WTC11 (cell line): ENCODE results near the gene MAST4. TPM values are rescaled to one million over a fixed set of nuclear protein-coding genes. Genes with fewer than 3 reads are reported as not detected.

ENCODE experiments used
- ATAC-seq: fragments of 200-7000 bp; cut with Tn5 transposase; 2 replicates; pipeline ENCODE4 v1.10.0; 2021; ENCODE audit warnings: mild to moderate bottlenecking, moderate library complexity
- CTCF ChIA-PET: fragments of 300-600 bp; sonication (Branson Sonifier 250); formaldehyde crosslinking; loops from one replicate; lab custom pipeline; 2021; ENCODE audit warnings: antibody characterized with exemption; lab: Charles Lee
- POLR2A ChIA-PET: fragments of 350-600 bp; sonication (Branson Sonifier 250); formaldehyde crosslinking; loops from one replicate; lab custom pipeline; 2021; ENCODE audit warnings: antibody characterized with exemption; lab: Charles Lee
- DNase-seq: peaks from one replicate; pipeline ENCODE4 v3.0.0; 2021; ENCODE audit warnings: low spot score
- H3K27ac Mint-ChIP-seq: 2 replicates; pipeline ENCODE4 v1.8.0; 2021; ENCODE audit warnings: mixed read lengths
- H3K27me3 Mint-ChIP-seq: 2 replicates; pipeline ENCODE4 v1.8.0; 2021; ENCODE audit warnings: low read depth, mild to moderate bottlenecking, moderate library complexity, mixed read lengths
- H3K36me3 Mint-ChIP-seq: 2 replicates; pipeline ENCODE4 v1.8.0; 2021; ENCODE audit warnings: mixed read lengths
- H3K4me1 Mint-ChIP-seq: 2 replicates; pipeline ENCODE4 v1.8.0; 2022; ENCODE audit warnings: mixed read lengths
- H3K4me3 Mint-ChIP-seq: 2 replicates; pipeline ENCODE4 v1.8.0; 2021; ENCODE audit warnings: mild to moderate bottlenecking, moderate library complexity, mixed read lengths
- H3K9me3 Mint-ChIP-seq: 2 replicates; pipeline ENCODE4 v1.8.0; 2021; ENCODE audit warnings: mixed read lengths
- CBFB ChIP-seq: sonication (generic); formaldehyde crosslinking; IDR thresholded peaks from 2 replicates; pipeline ENCODE4 v1.8.1; 2022; ENCODE audit warnings: mild to moderate bottlenecking, low read depth, missing genetic modification reagents
- ETV6 ChIP-seq: sonication (generic); formaldehyde crosslinking; IDR thresholded peaks from 2 replicates; pipeline ENCODE4 v1.8.1; 2022; ENCODE audit warnings: mild to moderate bottlenecking, missing genetic modification reagents
- FOXJ3 ChIP-seq: sonication (generic); formaldehyde crosslinking; IDR thresholded peaks from 2 replicates; pipeline ENCODE4 v1.9.0; 2021; ENCODE audit warnings: missing genetic modification reagents, mild to moderate bottlenecking, borderline replicate concordance
- KAT7 ChIP-seq: sonication (generic); formaldehyde crosslinking; IDR thresholded peaks from 2 replicates; pipeline ENCODE4 v1.8.1; 2023; ENCODE audit warnings: missing genetic modification reagents, mild to moderate bottlenecking, borderline replicate concordance
- OVOL2 ChIP-seq: fragments of 250-450 bp; sonication (Bioruptor Pico); IDR thresholded peaks from 2 replicates; pipeline ENCODE4 v1.9.0; 2021; ENCODE audit warnings: mild to moderate bottlenecking, borderline replicate concordance
- PRRX2 ChIP-seq: fragments of 250-450 bp; sonication (Bioruptor Pico); IDR thresholded peaks from 2 replicates; pipeline ENCODE4 v1.8.0; 2021; ENCODE audit warnings: mild to moderate bottlenecking
- SOX15 ChIP-seq: fragments of 250-450 bp; sonication (Bioruptor Pico); IDR thresholded peaks from 2 replicates; pipeline ENCODE4 v1.9.0; 2021; ENCODE audit warnings: mild to moderate bottlenecking
- ZNF121 ChIP-seq: sonication (generic); formaldehyde crosslinking; IDR thresholded peaks from 2 replicates; pipeline ENCODE4 v1.8.0; 2023; ENCODE audit warnings: missing genetic modification reagents
- total RNA-seq: library from RNA; stranded (reverse); gene quantifications from 3 replicates; pipeline ENCODE4 v1.2.3, GENCODE V29; 2021
- TF ChIP-seq, protein P1 (sequence below): sonication (generic); formaldehyde crosslinking; IDR thresholded peaks from 2 replicates; pipeline ENCODE4 v1.8.0; 2023; ENCODE audit warnings: mild to moderate bottlenecking, missing genetic modification reagents
- TF ChIP-seq, protein P2 (sequence below): fragments of 250-450 bp; sonication (Bioruptor Pico); IDR thresholded peaks from 2 replicates; pipeline ENCODE4 v1.9.0; 2021; ENCODE audit warnings: moderate library complexity, mild to moderate bottlenecking, inconsistent platforms, borderline replicate concordance
- TF ChIP-seq, protein P3 (sequence below): sonication (generic); formaldehyde crosslinking; IDR thresholded peaks from 2 replicates; pipeline ENCODE4 v1.8.1; 2022; ENCODE audit warnings: mild to moderate bottlenecking, moderate library complexity, missing genetic modification reagents
- TF ChIP-seq, protein P4 (sequence below): fragments of 250-450 bp; sonication (Bioruptor Pico); conservative IDR thresholded peaks from 2 replicates; pipeline ENCODE4 v1.9.0; 2021; ENCODE audit warnings: mild to moderate bottlenecking
- TF ChIP-seq, protein P5 (sequence below): sonication (generic); formaldehyde crosslinking; IDR thresholded peaks from 2 replicates; pipeline ENCODE4 v1.8.1; 2022; ENCODE audit warnings: mild to moderate bottlenecking, missing genetic modification reagents, moderate library complexity, borderline replicate concordance
- TF ChIP-seq, protein P6 (sequence below): sonication (generic); formaldehyde crosslinking; IDR thresholded peaks from 2 replicates; pipeline ENCODE4 v1.8.1; 2023; ENCODE audit warnings: mild to moderate bottlenecking, moderate library complexity, missing genetic modification reagents

MAST4 gene
- total RNA-seq, 1 experiment from 2014 or later: 8.0 TPM

DNA sequence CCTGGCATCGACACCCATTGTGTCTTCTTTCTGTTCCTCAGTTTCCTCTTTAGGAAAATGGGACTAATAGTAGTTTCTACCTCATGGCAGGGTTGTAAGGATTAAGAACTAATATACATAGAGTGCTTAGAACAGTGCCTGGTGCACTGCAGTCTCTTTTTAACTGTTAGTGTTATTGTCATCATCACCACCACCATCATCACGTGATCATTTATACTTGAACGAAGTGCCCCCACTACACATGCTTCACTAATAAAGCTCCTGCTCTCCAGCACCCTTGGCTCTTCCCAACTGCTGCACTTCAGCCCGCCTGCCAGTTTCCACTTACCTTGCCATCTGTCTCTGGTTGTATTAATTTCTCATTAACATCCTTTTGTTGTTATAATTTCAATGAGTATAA is 35.8 kb upstream of the MAST4 start (continued):
- TF ChIP-seq, protein P1, sequence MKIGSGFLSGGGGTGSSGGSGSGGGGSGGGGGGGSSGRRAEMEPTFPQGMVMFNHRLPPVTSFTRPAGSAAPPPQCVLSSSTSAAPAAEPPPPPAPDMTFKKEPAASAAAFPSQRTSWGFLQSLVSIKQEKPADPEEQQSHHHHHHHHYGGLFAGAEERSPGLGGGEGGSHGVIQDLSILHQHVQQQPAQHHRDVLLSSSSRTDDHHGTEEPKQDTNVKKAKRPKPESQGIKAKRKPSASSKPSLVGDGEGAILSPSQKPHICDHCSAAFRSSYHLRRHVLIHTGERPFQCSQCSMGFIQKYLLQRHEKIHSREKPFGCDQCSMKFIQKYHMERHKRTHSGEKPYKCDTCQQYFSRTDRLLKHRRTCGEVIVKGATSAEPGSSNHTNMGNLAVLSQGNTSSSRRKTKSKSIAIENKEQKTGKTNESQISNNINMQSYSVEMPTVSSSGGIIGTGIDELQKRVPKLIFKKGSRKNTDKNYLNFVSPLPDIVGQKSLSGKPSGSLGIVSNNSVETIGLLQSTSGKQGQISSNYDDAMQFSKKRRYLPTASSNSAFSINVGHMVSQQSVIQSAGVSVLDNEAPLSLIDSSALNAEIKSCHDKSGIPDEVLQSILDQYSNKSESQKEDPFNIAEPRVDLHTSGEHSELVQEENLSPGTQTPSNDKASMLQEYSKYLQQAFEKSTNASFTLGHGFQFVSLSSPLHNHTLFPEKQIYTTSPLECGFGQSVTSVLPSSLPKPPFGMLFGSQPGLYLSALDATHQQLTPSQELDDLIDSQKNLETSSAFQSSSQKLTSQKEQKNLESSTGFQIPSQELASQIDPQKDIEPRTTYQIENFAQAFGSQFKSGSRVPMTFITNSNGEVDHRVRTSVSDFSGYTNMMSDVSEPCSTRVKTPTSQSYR: no peak
- TF ChIP-seq, protein P2, sequence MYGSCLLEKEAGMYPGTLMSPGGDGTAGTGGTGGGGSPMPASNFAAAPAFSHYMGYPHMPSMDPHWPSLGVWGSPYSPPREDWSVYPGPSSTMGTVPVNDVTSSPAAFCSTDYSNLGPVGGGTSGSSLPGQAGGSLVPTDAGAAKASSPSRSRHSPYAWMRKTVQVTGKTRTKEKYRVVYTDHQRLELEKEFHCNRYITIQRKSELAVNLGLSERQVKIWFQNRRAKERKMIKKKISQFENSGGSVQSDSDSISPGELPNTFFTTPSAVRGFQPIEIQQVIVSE (CRISPR knock-in tag): no peak
- no peak for TF ChIP-seq PRRX2
- TF ChIP-seq CBFB: no peak
- TF ChIP-seq, protein P3, sequence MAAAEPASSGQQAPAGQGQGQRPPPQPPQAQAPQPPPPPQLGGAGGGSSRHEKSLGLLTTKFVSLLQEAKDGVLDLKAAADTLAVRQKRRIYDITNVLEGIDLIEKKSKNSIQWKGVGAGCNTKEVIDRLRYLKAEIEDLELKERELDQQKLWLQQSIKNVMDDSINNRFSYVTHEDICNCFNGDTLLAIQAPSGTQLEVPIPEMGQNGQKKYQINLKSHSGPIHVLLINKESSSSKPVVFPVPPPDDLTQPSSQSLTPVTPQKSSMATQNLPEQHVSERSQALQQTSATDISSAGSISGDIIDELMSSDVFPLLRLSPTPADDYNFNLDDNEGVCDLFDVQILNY (CRISPR knock-in tag): no peak
- no peak for TF ChIP-seq ETV6 (CRISPR knock-in tag)
- TF ChIP-seq, protein P4, sequence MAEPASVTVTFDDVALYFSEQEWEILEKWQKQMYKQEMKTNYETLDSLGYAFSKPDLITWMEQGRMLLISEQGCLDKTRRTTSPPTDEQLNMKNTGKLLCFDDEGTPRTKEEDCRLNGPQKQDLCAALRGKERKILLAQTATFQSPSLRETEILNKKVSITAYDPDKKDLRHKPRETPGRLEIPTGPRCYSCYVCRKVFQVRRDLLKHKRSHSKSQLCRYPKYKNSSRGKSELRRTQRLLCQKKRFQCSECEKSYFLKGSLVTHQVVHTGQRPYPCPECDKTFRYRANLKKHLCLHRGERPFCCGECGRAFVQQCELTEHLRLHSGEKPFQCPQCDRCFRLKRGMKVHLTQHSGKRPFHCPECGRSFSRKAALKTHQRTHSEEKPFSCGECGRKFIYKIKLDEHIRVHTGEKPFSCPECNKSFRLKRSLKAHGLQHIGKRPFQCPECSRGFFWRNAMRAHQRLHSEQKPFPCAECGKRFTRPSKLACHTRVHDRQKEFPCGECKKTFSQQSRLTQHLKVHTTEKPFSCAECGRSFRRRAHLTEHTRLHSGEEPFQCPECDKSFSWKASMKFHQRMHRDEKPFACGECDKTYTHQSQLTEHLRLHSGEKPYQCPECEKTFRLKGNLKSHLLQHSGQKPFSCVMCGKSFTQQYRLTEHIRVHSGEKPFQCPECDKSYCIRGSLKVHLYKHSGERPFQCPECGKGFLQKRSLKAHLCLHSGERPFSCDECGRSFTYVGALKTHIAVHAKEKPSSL: no peak

DNA sequence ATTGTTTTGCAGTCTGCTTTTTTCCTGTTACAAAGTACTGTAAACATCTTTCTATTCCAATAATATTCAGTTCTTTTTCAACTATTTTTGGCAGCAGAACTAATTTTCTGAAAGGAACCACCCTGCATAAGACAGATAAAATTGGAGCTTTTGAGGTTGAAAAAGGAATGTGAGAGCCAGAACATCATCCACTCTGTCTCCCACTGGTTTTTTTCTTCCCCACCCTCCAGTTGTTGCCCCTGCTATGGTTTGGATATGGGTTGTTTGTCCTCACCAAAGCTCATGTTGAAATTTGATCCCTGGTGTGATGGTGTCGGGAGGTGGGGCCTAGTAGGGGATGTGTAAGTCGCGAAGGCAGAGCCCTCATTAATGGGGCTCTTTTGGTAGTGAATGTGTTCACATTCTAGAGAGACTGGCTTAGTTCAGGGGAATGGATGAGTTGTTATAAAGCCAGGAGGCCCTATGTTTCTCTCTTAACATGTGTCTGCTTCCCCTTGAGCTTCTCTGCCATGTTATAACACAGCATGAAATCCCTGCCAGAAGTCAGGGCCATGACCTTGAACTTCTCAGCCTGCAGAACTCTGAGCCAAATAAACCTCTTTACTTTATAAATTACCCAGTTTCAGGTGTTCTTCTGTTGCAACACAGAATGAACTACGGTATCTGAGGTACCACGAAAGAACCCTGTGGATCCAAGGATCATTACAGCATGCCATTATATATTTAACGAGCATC is 34.8 kb upstream of the MAST4 start:
- DNase-seq: no peak
- ChIA-PET POLR2A (no interaction called here), CTCF (no interaction called here)
- H3K4me3 Mint-ChIP-seq: no peak overlapping the region
- TF ChIP-seq KAT7 (no peak), FOXJ3 (CRISPR knock-in tag) (no peak), ZNF121 (no peak), SOX15 (CRISPR knock-in tag) (no peak), OVOL2 (CRISPR knock-in tag) (no peak)
- TF ChIP-seq, protein P5, sequence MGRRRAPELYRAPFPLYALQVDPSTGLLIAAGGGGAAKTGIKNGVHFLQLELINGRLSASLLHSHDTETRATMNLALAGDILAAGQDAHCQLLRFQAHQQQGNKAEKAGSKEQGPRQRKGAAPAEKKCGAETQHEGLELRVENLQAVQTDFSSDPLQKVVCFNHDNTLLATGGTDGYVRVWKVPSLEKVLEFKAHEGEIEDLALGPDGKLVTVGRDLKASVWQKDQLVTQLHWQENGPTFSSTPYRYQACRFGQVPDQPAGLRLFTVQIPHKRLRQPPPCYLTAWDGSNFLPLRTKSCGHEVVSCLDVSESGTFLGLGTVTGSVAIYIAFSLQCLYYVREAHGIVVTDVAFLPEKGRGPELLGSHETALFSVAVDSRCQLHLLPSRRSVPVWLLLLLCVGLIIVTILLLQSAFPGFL: no peak
- TF ChIP-seq, protein P6, sequence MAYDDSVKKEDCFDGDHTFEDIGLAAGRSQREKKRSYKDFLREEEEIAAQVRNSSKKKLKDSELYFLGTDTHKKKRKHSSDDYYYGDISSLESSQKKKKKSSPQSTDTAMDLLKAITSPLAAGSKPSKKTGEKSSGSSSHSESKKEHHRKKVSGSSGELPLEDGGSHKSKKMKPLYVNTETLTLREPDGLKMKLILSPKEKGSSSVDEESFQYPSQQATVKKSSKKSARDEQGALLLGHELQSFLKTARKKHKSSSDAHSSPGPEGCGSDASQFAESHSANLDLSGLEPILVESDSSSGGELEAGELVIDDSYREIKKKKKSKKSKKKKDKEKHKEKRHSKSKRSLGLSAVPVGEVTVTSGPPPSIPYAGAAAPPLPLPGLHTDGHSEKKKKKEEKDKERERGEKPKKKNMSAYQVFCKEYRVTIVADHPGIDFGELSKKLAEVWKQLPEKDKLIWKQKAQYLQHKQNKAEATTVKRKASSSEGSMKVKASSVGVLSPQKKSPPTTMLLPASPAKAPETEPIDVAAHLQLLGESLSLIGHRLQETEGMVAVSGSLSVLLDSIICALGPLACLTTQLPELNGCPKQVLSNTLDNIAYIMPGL (CRISPR knock-in tag): no peak
- peak; percentile 78 for ATAC-seq
- H3K4me1 Mint-ChIP-seq: peaks cover 20% of the 10 kb centered on the region
- peaks cover 23% of the 10 kb centered on the region for H3K9me3 Mint-ChIP-seq
- H3K36me3 Mint-ChIP-seq: peaks cover 11% of the 10 kb centered on the region
- no peaks in the 10 kb centered on the region; the same call in 1 of the 2 replicates for H3K27me3 Mint-ChIP-seq
- H3K27ac Mint-ChIP-seq: no peak overlapping the region
